Fibroblast of the aortic adventitia (primary cell): Measurements from ENCODE around the gene CALHM3. TPM values are rescaled to one million over a fixed set of nuclear protein-coding genes. Genes with fewer than 3 reads are reported as not detected.

Source experiments
- DNase-seq: peaks from one replicate; pipeline ENCODE4 v3.0.0-alpha.2; 2010; ENCODE audit warnings: low read depth
- H3K4me3 ChIP-seq: 2 replicates; pipeline ENCODE4 v1.5.1; 2011; ENCODE audit warnings: low read depth, mild to moderate bottlenecking, control low read depth, low read length, moderate library complexity
- CTCF ChIP-seq: IDR thresholded peaks from 2 replicates; pipeline ENCODE4 v1.5.1; 2011; ENCODE audit warnings: mild to moderate bottlenecking, low read length, control low read depth, inconsistent platforms; ENCODE audit not compliant: insufficient read depth
- total RNA-seq: library from RNA; depleted of rRNA; stranded (reverse); fragments of >200 nt; gene quantifications from 2 replicates; pipeline ENCODE4 v1.2.3, GENCODE V29; 2012; ENCODE audit warnings: low replicate concordance

CALHM3 gene
- total RNA-seq, 1 donor: not detected

- no peak overlapping the region for H3K4me3 ChIP-seq
- no peak for DNase-seq
- no peak for TF ChIP-seq CTCF
Measured at GRCh38 chr10:103501186-103501585, 22.1 kb upstream of the CALHM3 start.

- TF ChIP-seq CTCF: no peak
- no peak for DNase-seq
- no peak overlapping the region for H3K4me3 ChIP-seq
Measured at GRCh38 chr10:103500481-103500880, 21.4 kb upstream of the CALHM3 start.

GRCh38 chr10:103499881-103500280, 20.8 kb upstream of the CALHM3 start:
- DNase-seq: no peak
- TF ChIP-seq CTCF: no peak
- H3K4me3 ChIP-seq: no peak overlapping the region

- no peak overlapping the region for H3K4me3 ChIP-seq
- no peak for DNase-seq
- no peak for TF ChIP-seq CTCF
Measured at GRCh38 chr10:103498936-103499638, 20.0 kb upstream of the CALHM3 start.

- no peak for TF ChIP-seq CTCF
- no peak for DNase-seq
Measured at GRCh38 chr10:103497161-103497915, 18.3 kb upstream of the CALHM3 start.

GRCh38 chr10:103495321-103495720, 16.3 kb upstream of the CALHM3 start:
- TF ChIP-seq CTCF: no peak
- no peak overlapping the region for H3K4me3 ChIP-seq
- no peak for DNase-seq

More at GRCh38 chr10:103497161-103497915, 18.3 kb upstream of the CALHM3 start:
- H3K4me3 ChIP-seq: no peak overlapping the region
